ENCODE data around the gene MPHOSPH6.

The MPHOSPH6 gene

DNA sequence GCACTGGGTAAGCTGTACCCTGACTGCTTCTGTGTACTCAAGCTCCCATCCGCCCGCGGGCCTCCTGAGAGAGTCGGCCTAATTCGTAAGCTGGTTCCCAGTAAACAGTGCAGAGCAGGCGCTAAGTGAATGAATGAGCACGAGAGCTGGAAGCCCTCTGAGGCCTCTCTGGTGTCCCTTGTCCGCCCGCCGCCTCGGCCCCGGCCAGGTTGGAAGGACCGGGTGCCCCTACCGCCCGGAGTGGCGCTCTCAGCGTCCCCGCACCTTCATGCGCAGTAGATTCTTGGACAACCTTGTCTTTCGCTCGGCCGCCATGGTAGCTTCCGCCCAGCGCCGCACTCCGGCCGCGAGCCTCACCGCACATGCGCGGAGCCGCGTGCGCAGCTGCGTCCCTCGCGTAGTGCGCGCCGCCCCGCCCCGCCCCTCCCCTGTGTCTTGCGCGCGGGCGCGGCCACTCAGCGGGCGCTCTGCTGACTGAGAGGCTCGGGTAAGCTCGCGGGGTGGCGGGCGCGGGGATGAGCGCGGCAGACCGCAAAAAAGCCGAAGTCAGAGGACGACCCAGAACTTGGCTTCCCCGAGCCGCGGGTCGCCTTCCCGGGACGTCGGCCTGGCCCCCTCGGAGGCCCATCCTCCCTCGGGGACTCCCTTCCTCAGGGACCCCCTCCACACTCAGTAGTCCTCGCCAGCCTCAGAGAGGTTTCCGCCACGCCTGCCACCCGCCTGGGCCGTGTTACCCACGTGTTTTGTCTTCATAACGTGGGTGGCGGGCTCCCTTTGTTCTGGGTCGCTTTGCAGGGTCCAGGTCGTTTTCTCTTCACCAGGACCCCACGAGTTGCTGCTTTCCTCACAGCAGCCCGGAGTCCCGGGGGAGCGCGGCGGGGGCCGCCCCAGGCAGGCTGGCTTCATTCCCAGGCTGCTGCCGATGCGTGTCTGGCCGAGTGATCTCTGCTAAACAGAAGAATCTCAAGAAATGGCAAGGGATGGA lies at the start of gene MPHOSPH6:
Gene MPHOSPH6, minus strand, starts transcription at position 364 of the 985 bp plus-strand sequence. Its CDS starts 49 bp downstream, at position 315.
- TF ChIP-seq GATA3 (IDR thresholded peaks at IDR 0.05; ENCODE audit: low read depth, low read length), result no peak
- no peak for TF ChIP-seq GATA2 (IDR thresholded peaks at IDR 0.05; ENCODE audit: low read depth, low read length)

- TF ChIP-seq GATA3 (IDR thresholded peaks at IDR 0.05; ENCODE audit: low read depth, low read length), result no peak
- no peak for TF ChIP-seq GATA2 (IDR thresholded peaks at IDR 0.05; ENCODE audit: low read depth, low read length)
These were observed 49.3 kb upstream of the MPHOSPH6 start for GRCh38 chr16:82219298-82219697.

DNA sequence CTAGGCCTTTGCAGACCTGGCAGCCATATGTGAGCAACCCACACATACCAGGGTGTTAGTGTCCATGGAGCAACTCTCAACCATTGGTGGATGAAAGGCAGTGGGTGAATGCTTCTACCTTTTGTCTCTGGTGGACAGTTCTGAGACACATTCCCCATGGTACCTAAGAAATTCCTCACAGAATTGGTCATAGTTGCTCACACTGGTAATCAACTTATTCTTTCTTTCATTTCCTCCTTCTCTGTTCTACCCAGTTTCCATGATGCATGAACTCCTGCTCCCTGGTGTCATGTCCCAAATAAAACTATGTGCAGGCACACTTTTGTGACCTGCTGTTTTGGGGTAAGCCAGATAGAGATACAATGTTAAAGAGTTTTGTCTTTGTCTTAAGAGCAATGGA lies 33.2 kb upstream of the MPHOSPH6 start:
- no peak for TF ChIP-seq GATA2 (IDR thresholded peaks at IDR 0.05; ENCODE audit: low read depth, low read length)
- TF ChIP-seq GATA3 (IDR thresholded peaks at IDR 0.05; ENCODE audit: low read depth, low read length), result no peak

GRCh38 chr16:82201926-82202325 lies 31.9 kb upstream of the MPHOSPH6 start:
- TF ChIP-seq GATA2 (IDR thresholded peaks at IDR 0.05; ENCODE audit: low read depth, low read length) (no peak), GATA3 (IDR thresholded peaks at IDR 0.05; ENCODE audit: low read depth, low read length) (no peak)

DNA sequence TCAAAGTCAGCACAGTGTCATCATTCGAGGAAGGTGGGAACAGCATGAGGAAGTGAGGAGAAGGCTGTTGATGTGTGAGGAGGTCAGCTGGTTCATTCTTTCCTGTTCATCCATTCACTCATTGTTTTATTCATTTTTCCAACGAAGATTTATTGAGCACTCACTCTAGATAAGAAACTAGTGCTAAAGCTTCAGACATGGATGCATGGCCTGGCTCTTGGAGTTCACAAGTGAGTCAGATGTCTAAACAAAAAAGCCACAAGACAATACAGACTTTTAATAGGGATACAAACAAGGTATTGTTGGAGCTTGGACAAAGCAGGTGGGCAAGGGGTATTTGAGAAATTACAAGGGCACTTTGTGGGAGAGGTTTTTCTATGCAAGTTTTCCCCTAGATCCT lies 31.3 kb upstream of the MPHOSPH6 start:
- no peak for TF ChIP-seq GATA2 (IDR thresholded peaks at IDR 0.05; ENCODE audit: low read depth, low read length)
- TF ChIP-seq GATA3 (IDR thresholded peaks at IDR 0.05; ENCODE audit: low read depth, low read length), result no peak

- no peak for TF ChIP-seq GATA2 (IDR thresholded peaks at IDR 0.05; ENCODE audit: low read depth, low read length)
- no peak for TF ChIP-seq GATA3 (IDR thresholded peaks at IDR 0.05; ENCODE audit: low read depth, low read length)
These were observed 29.2 kb upstream of the MPHOSPH6 start for GRCh38 chr16:82199209-82199608.

DNA sequence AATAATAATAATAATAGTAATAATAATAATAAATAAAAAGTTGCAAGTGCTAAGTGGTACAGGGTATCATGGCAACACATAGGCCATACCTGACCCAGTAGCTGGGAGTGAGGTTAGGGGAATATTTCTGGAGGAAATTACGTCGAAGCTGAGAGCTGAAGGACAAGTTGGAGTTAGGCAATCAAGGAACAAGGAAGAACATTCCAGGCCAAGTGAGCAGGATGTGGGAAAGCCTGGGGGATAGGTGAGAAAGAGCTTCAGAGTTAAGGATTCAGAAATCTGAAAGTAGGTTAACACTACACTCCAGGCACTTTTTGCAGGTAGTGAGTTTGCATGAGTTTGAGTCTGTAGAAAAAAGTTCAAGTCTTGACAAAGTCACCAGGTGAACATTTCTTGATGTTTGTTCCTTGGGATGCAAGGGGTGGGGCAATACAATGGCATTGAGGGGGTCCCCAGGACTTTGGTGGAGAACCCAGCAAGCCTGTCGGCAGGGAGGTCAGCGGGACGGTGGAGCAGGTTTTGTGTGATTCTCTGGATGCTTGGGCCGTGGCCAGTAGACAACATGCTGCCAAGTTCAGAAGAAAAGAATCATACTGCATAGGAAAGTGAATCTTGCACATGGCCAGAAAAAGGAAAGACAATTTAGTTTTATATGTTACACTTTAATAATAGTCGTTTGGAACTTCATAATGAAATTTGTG lies 27.7 kb upstream of the MPHOSPH6 start:
- TF ChIP-seq GATA2 (IDR thresholded peaks at IDR 0.05; ENCODE audit: low read depth, low read length) (no peak), GATA3 (IDR thresholded peaks at IDR 0.05; ENCODE audit: low read depth, low read length) (no peak)

- TF ChIP-seq GATA3 (IDR thresholded peaks at IDR 0.05; ENCODE audit: low read depth, low read length), result no peak
- no peak for TF ChIP-seq GATA2 (IDR thresholded peaks at IDR 0.05; ENCODE audit: low read depth, low read length)
These were observed 26.0 kb upstream of the MPHOSPH6 start for GRCh38 chr16:82195917-82196494.

GRCh38 chr16:82194086-82194485 lies 24.1 kb upstream of the MPHOSPH6 start:
- TF ChIP-seq GATA3 (IDR thresholded peaks at IDR 0.05; ENCODE audit: low read depth, low read length), result no peak
- no peak for TF ChIP-seq GATA2 (IDR thresholded peaks at IDR 0.05; ENCODE audit: low read depth, low read length)

GRCh38 chr16:82192665-82193064 lies 22.6 kb upstream of the MPHOSPH6 start:
- no peak for TF ChIP-seq GATA3 (IDR thresholded peaks at IDR 0.05; ENCODE audit: low read depth, low read length)
- no peak for TF ChIP-seq GATA2 (IDR thresholded peaks at IDR 0.05; ENCODE audit: low read depth, low read length)

- TF ChIP-seq GATA2 (IDR thresholded peaks at IDR 0.05; ENCODE audit: low read depth, low read length), result no peak
- no peak for TF ChIP-seq GATA3 (IDR thresholded peaks at IDR 0.05; ENCODE audit: low read depth, low read length)
These were observed 20.4 kb upstream of the MPHOSPH6 start for GRCh38 chr16:82190386-82190785.

DNA sequence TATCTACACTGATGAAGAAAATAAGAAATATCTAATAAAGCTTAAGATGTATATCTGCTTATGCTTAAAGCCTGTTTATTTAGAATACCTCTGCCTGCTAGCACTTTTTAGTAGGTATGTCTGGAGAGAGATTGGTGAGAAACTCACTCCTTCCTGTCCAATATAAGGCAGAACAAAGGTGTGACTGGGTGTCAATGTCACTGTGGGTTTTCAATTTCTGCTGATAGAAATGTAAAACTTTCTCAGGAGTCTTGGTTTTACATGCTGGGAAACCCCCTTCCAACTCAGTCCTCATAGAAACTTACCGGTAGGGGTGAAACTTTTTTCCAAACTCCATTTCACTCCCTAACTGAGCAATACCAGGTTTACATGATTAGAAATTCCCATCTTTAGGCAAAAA lies 17.8 kb upstream of the MPHOSPH6 start:
- TF ChIP-seq GATA3 (IDR thresholded peaks at IDR 0.05; ENCODE audit: low read depth, low read length) (no peak), GATA2 (IDR thresholded peaks at IDR 0.05; ENCODE audit: low read depth, low read length) (no peak)

- TF ChIP-seq GATA3 (IDR thresholded peaks at IDR 0.05; ENCODE audit: low read depth, low read length), result no peak
These were observed 15.0 kb upstream of the MPHOSPH6 start for GRCh38 chr16:82185012-82185411.

DNA sequence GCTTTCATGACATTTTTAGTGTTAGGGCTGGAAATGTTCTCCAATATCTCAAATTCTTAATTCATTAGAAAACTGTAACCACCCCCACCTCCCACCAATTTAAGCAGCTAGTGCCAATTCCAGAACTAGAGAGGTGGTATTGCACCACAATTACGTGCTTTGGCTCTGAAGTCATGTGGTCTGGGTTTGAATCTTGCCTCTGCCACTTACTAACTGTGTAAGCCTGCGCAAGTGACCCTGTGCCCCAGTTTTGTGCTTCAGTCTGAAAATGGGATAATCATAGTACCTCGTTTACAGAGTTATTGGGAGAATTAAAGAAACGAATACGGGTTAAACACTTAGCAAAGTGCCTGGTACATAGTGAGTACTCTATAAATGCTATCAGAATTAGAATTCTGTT lies 14.2 kb upstream of the MPHOSPH6 start:
- TF ChIP-seq GATA2 (IDR thresholded peaks at IDR 0.05; ENCODE audit: low read depth, low read length), result no peak
- TF ChIP-seq GATA3 (IDR thresholded peaks at IDR 0.05; ENCODE audit: low read depth, low read length), result no peak
